GM19328 (cell line): Measurements from ENCODE around the gene NEK11.
"Not testable (repeated sequence)": the region's sequence is repeated elsewhere in the genome, so short reads cannot be mapped to it uniquely, and the experiment has no call there.

Experiments used
- ATAC-seq: cut with Tn5 transposase; IDR thresholded peaks from one replicate; pipeline ENCODE4 v1.9.1; 2021; ENCODE audit warnings: mild to moderate bottlenecking, moderate library complexity; ENCODE audit not compliant: unreplicated experiment

The NEK11 gene

DNA sequence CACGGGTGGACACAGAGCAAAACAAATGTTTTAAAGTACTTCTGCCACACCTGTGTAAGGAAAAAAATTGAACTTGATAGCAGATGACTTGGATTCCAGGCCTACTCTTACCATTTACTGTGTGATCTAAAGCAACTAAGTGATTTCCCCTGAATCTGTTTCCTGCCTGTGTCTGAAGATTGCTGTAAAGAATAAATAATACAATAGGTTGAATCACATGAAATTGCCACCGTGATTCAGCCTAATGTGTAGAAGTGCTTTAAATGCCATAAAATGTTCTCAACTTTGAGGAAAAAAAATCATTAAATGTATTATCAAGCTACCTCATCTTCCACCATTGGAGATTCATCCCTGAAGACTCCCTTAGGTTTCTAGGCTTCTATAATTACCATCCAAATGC is 327.3 kb downstream of the NEK11 start:
- ATAC-seq = no peak

- ATAC-seq = no peak
These were observed 329.4 kb downstream of the NEK11 start for GRCh38 chr3:131356006-131356595.

DNA sequence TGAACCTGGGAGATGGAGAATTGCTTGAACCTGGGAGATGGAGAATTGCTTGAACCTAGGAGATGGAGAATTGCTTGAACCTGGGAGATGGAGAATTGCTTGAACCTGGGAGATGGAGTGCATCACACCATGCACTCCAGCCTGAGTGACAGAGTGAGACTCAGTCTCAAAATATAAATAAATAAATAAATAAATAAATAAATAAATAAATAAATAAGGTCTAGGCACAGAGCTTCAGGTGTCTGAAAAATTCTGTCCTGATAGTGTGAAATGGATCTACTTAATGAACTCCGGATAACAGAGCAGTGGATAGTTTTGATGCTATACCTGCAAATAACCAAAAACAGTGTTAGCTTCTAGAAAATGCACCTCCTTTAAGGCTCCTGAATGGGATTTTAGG is 330.6 kb downstream of the NEK11 start:
- no peak for ATAC-seq

DNA sequence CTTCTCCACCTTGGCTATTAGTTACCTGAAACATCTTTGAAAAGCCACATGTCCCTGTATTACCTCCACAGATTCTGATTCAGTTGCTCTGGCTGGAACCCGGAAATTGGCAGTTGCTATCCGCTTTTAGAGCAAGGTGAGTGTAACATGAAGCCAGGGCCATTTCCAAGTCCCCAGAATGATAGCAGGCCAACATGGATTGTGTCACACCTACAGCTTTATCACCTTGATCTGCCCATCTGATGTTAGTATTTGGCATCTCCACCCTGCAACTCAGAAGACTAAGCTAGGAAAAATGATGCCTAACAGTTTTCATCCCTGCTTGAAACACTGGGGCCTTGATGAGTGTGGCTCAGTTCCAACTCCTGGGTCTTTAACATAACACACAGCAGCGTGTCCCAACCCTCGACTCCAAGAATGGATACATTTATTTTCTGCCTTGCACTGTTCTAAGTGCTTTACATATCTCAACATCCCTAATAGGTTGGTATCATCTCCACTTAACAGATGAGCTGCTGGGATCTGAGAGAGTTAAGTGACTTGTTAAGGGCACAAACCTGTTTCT is 333.6 kb downstream of the NEK11 start:
- no peak for ATAC-seq

DNA sequence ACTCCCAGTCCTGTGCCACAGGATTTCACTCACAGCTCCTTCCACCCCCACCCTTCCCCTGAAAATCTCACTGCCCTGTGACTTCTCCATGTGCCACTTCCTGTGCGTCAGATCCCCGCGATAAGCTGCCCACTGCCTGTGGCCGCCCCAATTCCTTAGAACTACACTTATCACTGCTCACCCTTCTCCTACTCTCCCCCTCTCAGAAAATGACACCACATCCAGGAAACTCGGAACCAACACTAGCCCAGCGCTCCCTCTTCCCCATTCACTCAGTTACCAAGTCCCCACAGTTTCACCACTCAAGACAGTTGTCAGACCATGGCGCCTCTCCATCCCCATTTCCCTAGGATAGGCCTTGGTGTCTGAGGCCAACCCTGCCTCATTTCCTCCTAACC is 334.4 kb downstream of the NEK11 start:
- ATAC-seq = not testable (repeated sequence)

- ATAC-seq = peak; percentile 71
These were observed 335.1 kb downstream of the NEK11 start for GRCh38 chr3:131361464-131362421.

GRCh38 chr3:131363275-131363674 is 336.6 kb downstream of the NEK11 start:
- ATAC-seq = no peak

DNA sequence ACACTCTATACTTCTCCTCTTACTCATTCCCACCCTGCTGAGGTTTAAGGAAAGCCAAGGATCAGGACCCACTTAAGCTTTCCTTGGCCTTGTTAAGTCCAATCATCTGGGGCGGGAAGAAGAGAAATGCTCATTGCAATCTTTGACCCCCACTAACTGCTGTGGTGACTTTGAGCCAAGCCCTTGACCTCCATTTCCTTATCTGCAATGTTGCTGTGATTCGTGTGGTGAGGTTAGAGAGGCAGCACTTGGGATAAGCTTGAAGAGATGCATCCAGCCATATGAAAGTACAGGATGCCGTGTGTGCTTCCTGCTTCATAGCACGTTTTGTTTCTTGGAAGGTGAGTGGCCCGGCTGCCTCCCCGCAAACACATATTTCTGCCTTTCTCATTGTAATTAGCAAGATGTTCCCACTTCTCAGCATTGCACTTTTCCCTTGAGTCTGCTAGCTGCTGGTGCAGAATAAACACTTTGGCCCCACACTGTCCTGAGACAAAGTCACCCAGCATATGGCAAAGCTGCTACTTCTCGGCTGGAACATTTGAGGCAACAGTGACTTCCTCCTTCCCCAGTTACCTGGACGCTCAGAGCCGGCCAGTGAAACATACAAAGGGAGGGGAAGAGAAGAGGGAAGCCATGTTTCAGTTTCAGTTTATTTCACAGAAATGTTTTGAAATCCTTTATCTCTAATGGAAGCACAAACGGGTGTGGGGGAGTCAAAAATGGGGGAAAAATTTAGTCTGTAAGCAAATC is 344.4 kb downstream of the NEK11 start:
- ATAC-seq = no peak

DNA sequence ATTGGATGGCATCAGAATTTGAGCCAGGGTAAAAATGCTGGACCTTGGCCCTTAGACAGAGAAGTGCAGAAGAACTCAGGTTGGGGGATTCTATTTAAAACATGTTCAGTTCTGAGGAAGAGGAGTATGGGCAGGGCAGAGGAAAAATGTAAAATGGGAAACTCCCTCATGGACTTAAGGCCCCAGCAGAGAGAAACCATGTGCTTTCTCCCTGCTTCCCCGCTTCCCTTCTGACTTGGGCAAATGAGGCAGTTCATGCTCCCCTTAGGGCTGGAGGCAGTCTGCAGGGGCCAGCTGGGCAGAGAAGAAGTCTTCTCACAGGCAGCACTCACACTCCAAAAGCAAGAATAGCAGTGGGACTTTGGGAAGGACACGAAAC is 345.0 kb downstream of the NEK11 start:
- ATAC-seq = no peak

- ATAC-seq = no peak
These were observed 348.1 kb downstream of the NEK11 start for GRCh38 chr3:131374741-131375140.

DNA sequence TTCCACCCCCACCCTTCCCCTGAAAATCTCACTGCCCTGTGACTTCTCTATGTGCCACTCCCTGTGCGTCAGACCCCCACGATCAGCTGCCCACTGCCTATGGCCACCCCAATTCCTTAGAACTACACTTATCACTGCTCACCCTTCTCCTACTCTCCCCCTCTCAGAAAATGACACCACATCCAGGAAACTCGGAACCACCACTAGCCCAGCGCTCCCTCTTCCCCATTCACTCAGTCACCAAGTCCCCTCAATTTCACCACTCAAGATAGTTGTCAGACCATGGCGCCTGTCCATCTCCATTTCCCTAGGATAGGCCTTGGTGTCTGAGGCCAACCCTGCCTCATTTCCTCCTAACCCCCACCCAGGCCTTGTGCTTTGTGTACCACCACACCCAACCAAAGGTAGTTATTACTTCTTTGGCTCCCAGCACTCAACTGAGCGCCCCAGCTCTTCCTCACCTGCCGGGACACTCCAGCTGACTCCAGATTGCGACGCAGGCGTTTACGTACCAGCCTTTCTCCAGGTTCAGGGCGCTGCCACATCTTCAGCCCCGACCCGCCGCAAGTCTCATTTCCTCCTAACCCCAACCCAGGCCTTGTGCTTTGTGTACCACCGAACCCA is 354.3 kb downstream of the NEK11 start:
- ATAC-seq = not testable (repeated sequence)

- peak; percentile 99 for ATAC-seq
These were observed 355.0 kb downstream of the NEK11 start, which contains the start of gene NUDT16 for GRCh38 chr3:131381445-131382291. Gene NUDT16, plus strand, starts transcription at chr3:131381774. Its CDS starts 31 bp downstream, at chr3:131381805.

DNA sequence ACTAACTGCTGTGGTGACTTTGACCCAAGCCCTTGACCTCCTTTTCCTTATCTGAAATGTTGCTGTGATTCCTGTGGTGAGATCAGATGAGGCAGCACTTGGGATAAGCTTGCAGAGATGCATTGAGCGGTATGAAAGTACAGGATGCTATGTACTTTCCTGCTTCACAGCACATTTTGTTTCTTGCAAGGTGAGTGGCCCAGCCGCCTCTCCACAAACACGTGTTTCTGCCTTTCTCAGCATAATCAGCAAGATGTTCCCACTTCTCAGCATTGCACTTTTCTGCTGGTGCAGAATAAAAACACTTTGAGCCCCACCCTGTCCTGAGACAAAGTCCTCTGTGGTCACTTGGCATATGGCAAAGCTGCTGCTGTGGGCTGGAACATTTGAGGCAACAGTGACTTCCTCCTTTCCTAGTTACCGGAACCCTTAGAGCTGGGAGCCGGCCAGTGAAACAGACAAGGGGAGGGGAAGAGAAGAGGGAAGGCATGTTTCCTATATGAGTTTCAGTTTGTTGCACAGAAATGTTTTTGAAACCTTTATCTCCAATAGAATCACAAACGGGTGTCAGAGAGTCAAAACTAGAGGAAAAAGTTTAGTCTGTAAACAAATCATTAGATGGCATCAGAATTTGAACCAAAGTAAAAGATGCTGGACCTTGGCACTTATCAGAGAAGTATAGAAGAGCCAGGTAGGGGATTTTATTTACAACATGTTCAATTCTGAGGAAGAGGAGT is 359.9 kb downstream of the NEK11 start:
- ATAC-seq = no peak

- no peak for ATAC-seq
These were observed 361.3 kb downstream of the NEK11 start for GRCh38 chr3:131387796-131388489.

DNA sequence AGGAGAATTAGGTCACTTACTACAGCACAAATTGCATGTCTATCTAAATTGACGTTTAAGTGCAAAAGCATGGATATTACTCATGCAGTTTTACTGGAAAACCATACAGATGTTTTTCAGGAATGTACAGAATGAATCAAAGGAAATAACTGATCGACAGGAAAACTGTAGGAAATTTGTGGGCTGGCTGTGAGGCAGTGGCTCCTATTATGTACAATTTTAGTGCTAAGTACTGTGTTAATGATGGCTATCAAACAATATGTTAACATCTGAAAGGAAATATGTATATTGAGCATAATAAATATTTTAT is 361.8 kb downstream of the NEK11 start:
- ATAC-seq = no peak

DNA sequence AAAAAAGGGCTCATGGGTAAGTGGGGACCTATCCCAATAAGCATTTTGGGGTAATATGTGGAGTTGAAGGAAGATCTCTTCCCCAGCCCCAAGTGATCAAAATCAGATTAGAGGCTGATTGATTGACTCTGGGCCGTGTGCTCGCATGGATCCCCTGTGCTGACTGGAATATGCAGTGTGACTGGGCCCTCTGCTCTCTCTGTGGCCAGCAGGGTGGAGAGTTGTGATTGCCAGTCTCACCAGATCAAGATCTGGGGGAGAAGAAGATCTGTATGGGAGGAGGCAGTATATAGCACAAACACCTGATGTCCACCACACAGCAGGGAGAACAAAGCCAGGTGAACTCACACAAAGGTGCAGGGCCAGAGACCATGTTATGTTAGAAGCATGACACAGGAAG is 363.7 kb downstream of the NEK11 start:
- no peak for ATAC-seq

- no peak for ATAC-seq
These were observed 366.4 kb downstream of the NEK11 start for GRCh38 chr3:131393051-131393450.

GRCh38 chr3:131393868-131394267 is 367.2 kb downstream of the NEK11 start:
- ATAC-seq = no peak

DNA sequence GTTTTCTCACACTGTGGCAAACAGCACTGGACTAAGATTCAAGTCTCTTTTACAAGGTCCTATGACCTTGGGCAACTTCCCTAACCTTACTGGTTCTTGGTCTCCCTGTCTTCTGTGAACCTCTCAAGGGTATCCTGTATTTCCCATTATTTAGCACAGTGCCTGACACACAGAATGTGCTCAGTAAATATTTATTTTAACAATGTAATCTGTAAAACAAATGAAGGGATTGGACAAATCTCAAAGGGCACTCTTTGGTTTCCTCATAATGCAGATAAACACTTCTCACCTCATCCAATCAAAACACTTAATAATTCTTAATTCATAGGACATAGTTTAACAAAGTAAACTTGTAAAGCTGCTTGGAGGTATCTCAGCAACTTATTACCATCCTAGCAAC is 367.7 kb downstream of the NEK11 start:
- ATAC-seq = no peak
